Measurements from ENCODE around the gene SCGB1D2. TPM values are rescaled to one million over a fixed set of nuclear protein-coding genes. Genes with fewer than 3 reads are reported as not detected.

Gene SCGB1D2
- total and polyA plus RNA-seq, 2 of the 4 experiments (the other 2 are of a cell fraction): not detected

DNA sequence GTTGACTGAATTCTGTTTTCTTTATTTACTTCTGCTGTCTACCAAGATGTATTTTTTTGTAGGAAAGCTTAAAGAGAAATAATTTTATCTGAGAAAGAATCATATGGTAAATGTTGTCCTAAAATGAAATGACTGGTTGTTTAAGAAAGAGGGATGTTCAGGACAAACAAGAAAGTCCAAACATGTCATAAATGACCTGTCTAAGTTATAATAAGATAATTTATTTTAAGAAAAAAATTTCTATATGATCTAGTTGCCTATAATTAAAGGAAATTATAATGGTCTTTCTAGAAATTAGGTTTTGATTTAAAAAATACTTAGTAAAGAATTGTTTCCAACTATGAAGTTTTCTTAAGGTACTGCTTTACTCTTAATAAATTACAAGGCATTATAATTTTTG is 38.4 kb downstream of the SCGB1D2 start:
- no peaks in the 10 kb centered on the region for H3K9me1 ChIP-seq (ENCODE audit: insufficient read depth, low read length)
- H3K4me1 ChIP-seq (ENCODE audit: control insufficient read depth, insufficient read depth, low read length): no peaks in the 10 kb centered on the region
- H2AK9ac ChIP-seq (replicated peaks; ENCODE audit: low read depth, low read length, poor library complexity): no peak overlapping the region
- H3K56ac ChIP-seq (ENCODE audit: extremely low read depth, insufficient read depth, low read length): no peak overlapping the region
- no peak overlapping the region for H3K18ac ChIP-seq (ENCODE audit: low read depth, low read length)
- no peaks in the 10 kb centered on the region for H3K79me1 ChIP-seq (ENCODE audit: low read depth in 1 of 2, low read length in 2 of 2)
- intact Hi-C loops (cut with micrococcal nuclease) (no loop called here), in situ Hi-C loops (cut with MboI; ENCODE audit: low sequenced_read_pairs) (no loop called here), dilution Hi-C loops (cut with HindIII; ENCODE audit: low sequenced_read_pairs, unreplicated experiment) (no loop called here)
- no peak for ATAC-seq (ENCODE audit: low read depth)
- H4K20me1 ChIP-seq (ENCODE audit: insufficient read depth, low read length): no peaks in the 10 kb centered on the region
- no peak overlapping the region for H2BK5ac ChIP-seq (ENCODE audit: low read depth, low read length, poor library complexity, severe bottlenecking)
- no peak overlapping the region for H3K4me2 ChIP-seq (ENCODE audit: low read depth, low read length)
- POLR2A ChIA-PET (ENCODE audit: unreplicated experiment): no interaction called here
- H4K8ac ChIP-seq (ENCODE audit: low read depth in 2 of 2, low read length in 2 of 2): no peak overlapping the region
- no peak overlapping the region for H3K4me3 ChIP-seq (ENCODE audit: insufficient read depth, low read depth, low read length)
- H2BK120ac ChIP-seq (ENCODE audit: low read depth, low read length): no peak overlapping the region
- no peak overlapping the region for H2AFZ ChIP-seq (replicated peaks; ENCODE audit: low read length, poor library complexity)
- H3K4ac ChIP-seq (ENCODE audit: low read depth, low read length): no peak overlapping the region
- no peaks in the 10 kb centered on the region for H3K9me3 ChIP-seq (ENCODE audit: control insufficient read depth, insufficient read depth, low read length)
- H2BK20ac ChIP-seq (ENCODE audit: low read depth, low read length): no peak overlapping the region
- no peak for DNase-seq
- no peak for TF ChIP-seq CHD1 (IDR thresholded peaks at IDR 0.05; ENCODE audit: low read depth, low read length)
- TF ChIP-seq POLR2A (IDR thresholded peaks at IDR 0.05; ENCODE audit: low read depth, low read length): no peak
- TF ChIP-seq, protein P1, sequence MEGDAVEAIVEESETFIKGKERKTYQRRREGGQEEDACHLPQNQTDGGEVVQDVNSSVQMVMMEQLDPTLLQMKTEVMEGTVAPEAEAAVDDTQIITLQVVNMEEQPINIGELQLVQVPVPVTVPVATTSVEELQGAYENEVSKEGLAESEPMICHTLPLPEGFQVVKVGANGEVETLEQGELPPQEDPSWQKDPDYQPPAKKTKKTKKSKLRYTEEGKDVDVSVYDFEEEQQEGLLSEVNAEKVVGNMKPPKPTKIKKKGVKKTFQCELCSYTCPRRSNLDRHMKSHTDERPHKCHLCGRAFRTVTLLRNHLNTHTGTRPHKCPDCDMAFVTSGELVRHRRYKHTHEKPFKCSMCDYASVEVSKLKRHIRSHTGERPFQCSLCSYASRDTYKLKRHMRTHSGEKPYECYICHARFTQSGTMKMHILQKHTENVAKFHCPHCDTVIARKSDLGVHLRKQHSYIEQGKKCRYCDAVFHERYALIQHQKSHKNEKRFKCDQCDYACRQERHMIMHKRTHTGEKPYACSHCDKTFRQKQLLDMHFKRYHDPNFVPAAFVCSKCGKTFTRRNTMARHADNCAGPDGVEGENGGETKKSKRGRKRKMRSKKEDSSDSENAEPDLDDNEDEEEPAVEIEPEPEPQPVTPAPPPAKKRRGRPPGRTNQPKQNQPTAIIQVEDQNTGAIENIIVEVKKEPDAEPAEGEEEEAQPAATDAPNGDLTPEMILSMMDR (conservative IDR thresholded peaks at IDR 0.05; ENCODE audit: low read depth, low read length): no peak
- no peak for TF ChIP-seq RCOR1 (IDR thresholded peaks at IDR 0.05; ENCODE audit: insufficient replicate concordance, low read length)
- TF ChIP-seq SMC3 (IDR thresholded peaks at IDR 0.05; ENCODE audit: low read depth, low read length): no peak
- no peak for TF ChIP-seq NFE2L2 (IDR thresholded peaks at IDR 0.05; ENCODE audit: low read depth, low read length)
- no peak for TF ChIP-seq CEBPB (IDR thresholded peaks at IDR 0.05; ENCODE audit: low read depth, low read length)
- TF ChIP-seq BHLHE40 (IDR thresholded peaks at IDR 0.05; ENCODE audit: low read depth, low read length): no peak
- TF ChIP-seq MAFK (IDR thresholded peaks at IDR 0.05; ENCODE audit: low read depth, low read length): no peak
- no peak for TF ChIP-seq RAD21 (IDR thresholded peaks at IDR 0.05; ENCODE audit: low read length)
- no peak for TF ChIP-seq MAZ (IDR thresholded peaks at IDR 0.05; ENCODE audit: borderline replicate concordance, low read depth, low read length)
- TF ChIP-seq, protein P2, sequence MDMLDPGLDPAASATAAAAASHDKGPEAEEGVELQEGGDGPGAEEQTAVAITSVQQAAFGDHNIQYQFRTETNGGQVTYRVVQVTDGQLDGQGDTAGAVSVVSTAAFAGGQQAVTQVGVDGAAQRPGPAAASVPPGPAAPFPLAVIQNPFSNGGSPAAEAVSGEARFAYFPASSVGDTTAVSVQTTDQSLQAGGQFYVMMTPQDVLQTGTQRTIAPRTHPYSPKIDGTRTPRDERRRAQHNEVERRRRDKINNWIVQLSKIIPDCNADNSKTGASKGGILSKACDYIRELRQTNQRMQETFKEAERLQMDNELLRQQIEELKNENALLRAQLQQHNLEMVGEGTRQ (IDR thresholded peaks at IDR 0.05; ENCODE audit: low read depth, low read length): no peak
- TF ChIP-seq RFX5 (IDR thresholded peaks at IDR 0.05; ENCODE audit: low read depth, low read length): no peak
- TF ChIP-seq FOS (IDR thresholded peaks at IDR 0.05; ENCODE audit: low read depth, low read length): no peak
- TF ChIP-seq, protein P3, sequence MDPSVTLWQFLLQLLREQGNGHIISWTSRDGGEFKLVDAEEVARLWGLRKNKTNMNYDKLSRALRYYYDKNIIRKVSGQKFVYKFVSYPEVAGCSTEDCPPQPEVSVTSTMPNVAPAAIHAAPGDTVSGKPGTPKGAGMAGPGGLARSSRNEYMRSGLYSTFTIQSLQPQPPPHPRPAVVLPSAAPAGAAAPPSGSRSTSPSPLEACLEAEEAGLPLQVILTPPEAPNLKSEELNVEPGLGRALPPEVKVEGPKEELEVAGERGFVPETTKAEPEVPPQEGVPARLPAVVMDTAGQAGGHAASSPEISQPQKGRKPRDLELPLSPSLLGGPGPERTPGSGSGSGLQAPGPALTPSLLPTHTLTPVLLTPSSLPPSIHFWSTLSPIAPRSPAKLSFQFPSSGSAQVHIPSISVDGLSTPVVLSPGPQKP (IDR thresholded peaks at IDR 0.05; ENCODE audit: borderline replicate concordance, low read depth, low read length): no peak
- no peak for TF ChIP-seq MXI1 (IDR thresholded peaks at IDR 0.05; ENCODE audit: borderline replicate concordance, low read depth, low read length)
- H2AK5ac ChIP-seq (ENCODE audit: low read depth, low read length): no peak overlapping the region
- no peak overlapping the region for H3K9ac ChIP-seq (ENCODE audit: low read depth, low read length)
- no peak overlapping the region for H4K91ac ChIP-seq (ENCODE audit: insufficient read depth, low read depth, low read length)
- no peak overlapping the region for H3K27ac ChIP-seq (ENCODE audit: insufficient read depth, low read length)
- H2BK15ac ChIP-seq (ENCODE audit: low read depth, low read length): no peak overlapping the region
- H3K36me3 ChIP-seq (ENCODE audit: control insufficient read depth, insufficient read depth, low read length): no peaks in the 10 kb centered on the region
- H3K27me3 ChIP-seq (ENCODE audit: control insufficient read depth, insufficient read depth, low read length): no peaks in the 10 kb centered on the region; the same call in 1 of the 2 replicates
- BruUV-seq (replicated peaks): no TSS peak
- no peak overlapping the region for H3K14ac ChIP-seq (replicated peaks; ENCODE audit: low read depth, low read length)
- no peak overlapping the region for H3K23ac ChIP-seq (ENCODE audit: low read depth, low read length)
- CTCF ChIA-PET: no interaction called here
- no peak overlapping the region for H4K5ac ChIP-seq (ENCODE audit: low read depth, low read length)

Data from IMR-90 (cell line).